SU-DHL-6 (cell line): Measurements from ENCODE around the gene CCDC86.

Source experiments
- CTCF ChIP-seq: fragments of 200-600 bp; sonication (generic); IDR thresholded peaks from one replicate; pipeline ENCODE4 v1.5.1; 2017; ENCODE audit warnings: antibody characterized with exemption, mild to moderate bottlenecking, low read length, moderate library complexity; ENCODE audit not compliant: insufficient read depth, poor library complexity, severe bottlenecking
- EZH2phosphoT487 ChIP-seq: fragments of 200-600 bp; sonication (generic), shearing (Covaris generic); conservative IDR thresholded peaks from 2 replicates; pipeline ENCODE4 v1.6.1; 2018; ENCODE audit warnings: mild to moderate bottlenecking, antibody characterized with exemption, low read length, moderate library complexity, mixed read lengths

GRCh38 chr11:60864856-60865513 is 23.1 kb downstream of the CCDC86 start:
- no peak for TF ChIP-seq CTCF
- TF ChIP-seq EZH2phosphoT487: no peak
